Glutamatergic neuron (in vitro differentiated cells): ENCODE measurements around the gene SNAP47. TPM values are rescaled to one million over a fixed set of nuclear protein-coding genes. Genes with fewer than 3 reads are reported as not detected.

Experiments used
- DNase-seq: peaks from one replicate; pipeline ENCODE4 v3.0.0; 2022
- H3K27ac Mint-ChIP-seq: one replicate; pipeline ENCODE4 v1.8.0; 2020; ENCODE audit warnings: mild to moderate bottlenecking, mixed read lengths, inconsistent platforms; ENCODE audit not compliant: unreplicated experiment
- H3K27me3 Mint-ChIP-seq: one replicate; pipeline ENCODE4 v1.8.0; 2020; ENCODE audit warnings: mild to moderate bottlenecking, moderate library complexity, mixed read lengths, inconsistent platforms; ENCODE audit not compliant: unreplicated experiment
- H3K36me3 Mint-ChIP-seq: one replicate; pipeline ENCODE4 v1.8.0; 2020; ENCODE audit warnings: mild to moderate bottlenecking, mixed read lengths, inconsistent platforms; ENCODE audit not compliant: unreplicated experiment
- H3K4me1 Mint-ChIP-seq: one replicate; pipeline ENCODE4 v1.8.0; 2020; ENCODE audit warnings: mild to moderate bottlenecking, low read depth, mixed read lengths, inconsistent platforms; ENCODE audit not compliant: unreplicated experiment
- H3K4me3 Mint-ChIP-seq: one replicate; pipeline ENCODE4 v1.8.0; 2020; ENCODE audit warnings: mild to moderate bottlenecking, mixed read lengths, inconsistent platforms; ENCODE audit not compliant: unreplicated experiment
- H3K9me3 Mint-ChIP-seq: one replicate; pipeline ENCODE4 v1.8.0; 2020; ENCODE audit warnings: mild to moderate bottlenecking, moderate library complexity, mixed read lengths, inconsistent platforms; ENCODE audit not compliant: unreplicated experiment
- total RNA-seq: library from RNA; stranded (reverse); fragmentation: NEBNext Ultra II Directional; extraction: Animal tissue kit (Norgen Biotek cat#: 25700); gene quantifications from one replicate; pipeline ENCODE4 v1.2.1, GENCODE V29; 2021; ENCODE audit not compliant: unreplicated experiment
- TF ChIP-seq, protein P1 (sequence below): fragments of 200-600 bp; sonication (generic); IDR thresholded peaks from one replicate; pipeline ENCODE4 v1.5.0; 2021; ENCODE audit not compliant: partially characterized antibody, unreplicated experiment

The SNAP47 gene
- total RNA-seq, 1 donor from 2014 or later: 34.0 TPM

DNA sequence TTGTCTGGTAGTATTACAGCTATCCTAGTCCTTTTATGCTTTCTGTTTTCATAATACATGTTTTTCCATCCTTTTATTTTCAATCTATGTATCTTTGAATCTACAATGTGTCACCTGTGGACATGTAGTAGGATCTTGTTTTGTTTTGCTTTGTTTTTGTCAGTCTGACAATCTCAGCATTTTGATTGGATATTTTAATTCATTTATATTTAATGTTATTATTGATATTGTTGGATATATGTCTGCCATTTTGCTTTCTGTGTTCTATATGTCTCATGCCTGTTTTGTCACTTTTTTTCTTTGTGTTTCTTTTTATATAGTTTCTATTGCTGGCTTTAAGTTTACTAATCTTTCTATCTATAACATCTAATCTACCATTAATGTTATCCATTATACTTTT lies 68.7 kb downstream of the SNAP47 start:
- Mint-ChIP-seq H3K36me3 (peaks cover 5% of the 10 kb centered on the region), H3K4me1 (no peaks in the 10 kb centered on the region), H3K9me3 (peaks cover 2% of the 10 kb centered on the region), H3K27ac (no peak overlapping the region), H3K4me3 (no peak overlapping the region), H3K27me3 (peaks cover 5% of the 10 kb centered on the region)
- DNase-seq: no peak
- TF ChIP-seq, protein P1, sequence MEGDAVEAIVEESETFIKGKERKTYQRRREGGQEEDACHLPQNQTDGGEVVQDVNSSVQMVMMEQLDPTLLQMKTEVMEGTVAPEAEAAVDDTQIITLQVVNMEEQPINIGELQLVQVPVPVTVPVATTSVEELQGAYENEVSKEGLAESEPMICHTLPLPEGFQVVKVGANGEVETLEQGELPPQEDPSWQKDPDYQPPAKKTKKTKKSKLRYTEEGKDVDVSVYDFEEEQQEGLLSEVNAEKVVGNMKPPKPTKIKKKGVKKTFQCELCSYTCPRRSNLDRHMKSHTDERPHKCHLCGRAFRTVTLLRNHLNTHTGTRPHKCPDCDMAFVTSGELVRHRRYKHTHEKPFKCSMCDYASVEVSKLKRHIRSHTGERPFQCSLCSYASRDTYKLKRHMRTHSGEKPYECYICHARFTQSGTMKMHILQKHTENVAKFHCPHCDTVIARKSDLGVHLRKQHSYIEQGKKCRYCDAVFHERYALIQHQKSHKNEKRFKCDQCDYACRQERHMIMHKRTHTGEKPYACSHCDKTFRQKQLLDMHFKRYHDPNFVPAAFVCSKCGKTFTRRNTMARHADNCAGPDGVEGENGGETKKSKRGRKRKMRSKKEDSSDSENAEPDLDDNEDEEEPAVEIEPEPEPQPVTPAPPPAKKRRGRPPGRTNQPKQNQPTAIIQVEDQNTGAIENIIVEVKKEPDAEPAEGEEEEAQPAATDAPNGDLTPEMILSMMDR: no peak

DNA sequence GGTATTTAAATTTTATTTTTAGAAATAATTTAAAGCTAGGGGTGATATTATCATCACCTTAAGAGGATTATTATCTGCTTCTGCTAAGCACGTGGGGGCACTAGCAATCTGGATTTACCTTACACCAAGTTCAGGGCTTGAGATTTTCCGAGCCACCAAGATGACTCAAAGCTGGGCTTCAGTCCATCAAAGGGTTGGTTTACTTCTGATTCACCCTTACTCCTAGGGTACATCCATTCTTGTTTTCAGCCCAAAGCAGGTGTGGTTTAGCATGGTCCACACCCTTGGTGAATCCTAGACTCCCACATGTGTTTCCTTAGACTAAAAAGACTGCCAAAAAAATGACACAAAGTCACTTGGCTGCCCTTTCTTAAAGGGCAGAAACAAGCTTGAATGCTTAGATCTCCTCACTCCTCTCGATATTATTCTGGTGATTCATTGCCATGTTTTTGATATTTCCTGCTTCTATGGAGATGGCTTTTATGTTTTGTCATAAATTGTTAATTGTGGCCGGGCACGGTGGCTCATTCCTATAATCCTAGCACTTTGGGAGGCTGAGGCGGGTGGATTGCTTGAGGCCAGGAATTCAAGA lies 70.5 kb downstream of the SNAP47 start:
- no peak overlapping the region for H3K27ac Mint-ChIP-seq
- H3K9me3 Mint-ChIP-seq: peaks cover 2% of the 10 kb centered on the region
- H3K27me3 Mint-ChIP-seq: no peaks in the 10 kb centered on the region
- H3K4me3 Mint-ChIP-seq: no peak overlapping the region
- no peaks in the 10 kb centered on the region for H3K4me1 Mint-ChIP-seq
- TF ChIP-seq, protein P1: no peak
- H3K36me3 Mint-ChIP-seq: peaks cover 5% of the 10 kb centered on the region
- DNase-seq: no peak

DNA sequence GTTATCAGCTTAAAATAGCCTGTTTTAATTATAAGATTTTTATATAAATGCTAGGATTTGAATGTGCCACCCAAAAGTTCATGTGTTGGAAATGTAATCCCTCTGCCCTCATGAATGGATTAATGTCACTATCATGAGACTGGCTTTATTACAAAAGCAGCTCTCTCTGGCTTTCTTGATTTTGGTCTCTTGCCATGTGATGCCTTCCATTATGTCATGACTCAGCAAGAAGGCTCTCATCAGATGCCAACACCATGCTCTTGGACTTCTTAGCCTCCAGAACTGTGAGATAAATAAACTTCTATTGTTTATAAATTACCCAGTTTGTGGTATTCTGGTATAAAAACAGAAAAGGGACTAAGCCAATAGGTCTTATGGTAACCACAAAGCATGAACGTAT lies 73.3 kb downstream of the SNAP47 start:
- no peak overlapping the region for H3K4me3 Mint-ChIP-seq
- DNase-seq: no peak
- H3K9me3 Mint-ChIP-seq: peaks cover 6% of the 10 kb centered on the region
- H3K27ac Mint-ChIP-seq: no peak overlapping the region
- TF ChIP-seq, protein P1: no peak
- peaks cover 1% of the 10 kb centered on the region for H3K27me3 Mint-ChIP-seq
- H3K36me3 Mint-ChIP-seq: peaks cover 17% of the 10 kb centered on the region
- no peaks in the 10 kb centered on the region for H3K4me1 Mint-ChIP-seq

DNA sequence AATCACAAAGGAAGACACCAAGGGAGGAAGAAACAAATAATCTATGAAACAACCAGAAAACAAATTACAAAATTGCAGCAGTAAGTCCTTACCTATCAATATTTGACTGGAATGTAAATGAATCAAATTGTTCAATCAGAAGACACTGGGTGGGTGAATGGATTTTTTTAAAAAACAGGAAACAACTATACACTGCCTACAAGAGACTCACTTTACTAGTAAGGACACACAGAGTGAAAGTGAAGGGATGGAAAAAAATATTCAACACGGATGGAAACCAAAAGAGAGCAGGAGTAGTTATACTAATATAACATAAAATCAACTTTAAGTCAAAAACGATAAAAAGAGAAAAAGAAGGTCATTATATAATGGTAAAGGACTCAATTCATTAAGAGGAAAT lies 73.8 kb downstream of the SNAP47 start:
- Mint-ChIP-seq H3K27ac (no peak overlapping the region), H3K4me1 (no peaks in the 10 kb centered on the region), H3K4me3 (no peak overlapping the region), H3K27me3 (peaks cover 1% of the 10 kb centered on the region), H3K9me3 (peaks cover 6% of the 10 kb centered on the region), H3K36me3 (peaks cover 17% of the 10 kb centered on the region)
- TF ChIP-seq, protein P1: no peak
- DNase-seq: no peak

DNA sequence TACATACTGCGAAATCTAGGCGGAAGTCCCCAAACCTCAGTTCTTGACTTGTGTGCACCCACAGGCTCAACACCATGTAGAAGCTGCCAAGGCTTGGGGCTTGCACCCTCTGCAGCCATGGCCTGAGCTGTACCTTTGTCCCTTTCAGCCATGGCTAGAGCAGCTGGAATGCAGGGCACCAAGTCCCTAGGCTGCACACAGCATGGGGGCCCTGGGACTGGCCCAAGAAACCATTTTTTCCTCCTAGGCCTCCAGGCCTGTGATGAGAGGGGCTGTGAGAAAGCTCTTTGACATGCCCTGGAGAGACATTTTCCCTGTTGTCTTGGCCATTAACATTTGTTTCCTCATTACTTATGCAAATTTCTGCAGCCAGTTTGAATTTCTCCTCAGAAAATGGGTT lies 78.7 kb downstream of the SNAP47 start:
- TF ChIP-seq, protein P1: no peak
- Mint-ChIP-seq H3K9me3 (peaks cover 12% of the 10 kb centered on the region), H3K27me3 (peaks cover 1% of the 10 kb centered on the region), H3K4me1 (no peaks in the 10 kb centered on the region), H3K27ac (no peak overlapping the region), H3K36me3 (peaks cover 18% of the 10 kb centered on the region), H3K4me3 (no peak overlapping the region)
- no peak for DNase-seq
